ENCODE data around the gene ZNF865.

Gene ZNF865

DNA sequence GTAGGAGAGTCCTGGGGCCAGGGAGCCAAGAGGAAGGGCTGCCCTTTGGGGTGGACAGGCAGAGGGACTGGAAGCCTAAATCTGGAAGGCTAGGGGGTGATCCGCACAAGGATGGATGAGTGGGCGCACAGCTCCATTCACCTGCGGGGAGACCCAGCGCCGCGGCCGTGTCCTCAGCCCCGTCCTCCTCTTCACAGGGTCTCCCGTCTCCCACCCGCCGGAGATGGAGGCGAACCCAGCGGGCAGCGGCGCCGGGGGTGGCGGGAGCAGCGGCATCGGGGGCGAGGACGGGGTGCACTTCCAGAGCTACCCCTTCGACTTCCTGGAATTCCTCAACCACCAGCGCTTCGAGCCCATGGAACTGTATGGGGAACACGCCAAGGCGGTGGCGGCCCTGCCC, 7.9 kb downstream of the ZNF865 start:
- no peak for DNase-seq
- Mint-ChIP-seq H3K4me3 (no peak overlapping the region), H3K36me3 (ENCODE audit: low read depth) (peaks cover 52% of the 10 kb centered on the region), H3K27ac (no peak overlapping the region), H3K9me3 (no peaks in the 10 kb centered on the region), H3K4me1 (peaks cover 16% of the 10 kb centered on the region), H3K27me3 (ENCODE audit: low read depth, poor library complexity) (no peaks in the 10 kb centered on the region)
- TF ChIP-seq, protein P1, sequence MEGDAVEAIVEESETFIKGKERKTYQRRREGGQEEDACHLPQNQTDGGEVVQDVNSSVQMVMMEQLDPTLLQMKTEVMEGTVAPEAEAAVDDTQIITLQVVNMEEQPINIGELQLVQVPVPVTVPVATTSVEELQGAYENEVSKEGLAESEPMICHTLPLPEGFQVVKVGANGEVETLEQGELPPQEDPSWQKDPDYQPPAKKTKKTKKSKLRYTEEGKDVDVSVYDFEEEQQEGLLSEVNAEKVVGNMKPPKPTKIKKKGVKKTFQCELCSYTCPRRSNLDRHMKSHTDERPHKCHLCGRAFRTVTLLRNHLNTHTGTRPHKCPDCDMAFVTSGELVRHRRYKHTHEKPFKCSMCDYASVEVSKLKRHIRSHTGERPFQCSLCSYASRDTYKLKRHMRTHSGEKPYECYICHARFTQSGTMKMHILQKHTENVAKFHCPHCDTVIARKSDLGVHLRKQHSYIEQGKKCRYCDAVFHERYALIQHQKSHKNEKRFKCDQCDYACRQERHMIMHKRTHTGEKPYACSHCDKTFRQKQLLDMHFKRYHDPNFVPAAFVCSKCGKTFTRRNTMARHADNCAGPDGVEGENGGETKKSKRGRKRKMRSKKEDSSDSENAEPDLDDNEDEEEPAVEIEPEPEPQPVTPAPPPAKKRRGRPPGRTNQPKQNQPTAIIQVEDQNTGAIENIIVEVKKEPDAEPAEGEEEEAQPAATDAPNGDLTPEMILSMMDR (IDR thresholded peaks at IDR 0.05): no peak

DNA sequence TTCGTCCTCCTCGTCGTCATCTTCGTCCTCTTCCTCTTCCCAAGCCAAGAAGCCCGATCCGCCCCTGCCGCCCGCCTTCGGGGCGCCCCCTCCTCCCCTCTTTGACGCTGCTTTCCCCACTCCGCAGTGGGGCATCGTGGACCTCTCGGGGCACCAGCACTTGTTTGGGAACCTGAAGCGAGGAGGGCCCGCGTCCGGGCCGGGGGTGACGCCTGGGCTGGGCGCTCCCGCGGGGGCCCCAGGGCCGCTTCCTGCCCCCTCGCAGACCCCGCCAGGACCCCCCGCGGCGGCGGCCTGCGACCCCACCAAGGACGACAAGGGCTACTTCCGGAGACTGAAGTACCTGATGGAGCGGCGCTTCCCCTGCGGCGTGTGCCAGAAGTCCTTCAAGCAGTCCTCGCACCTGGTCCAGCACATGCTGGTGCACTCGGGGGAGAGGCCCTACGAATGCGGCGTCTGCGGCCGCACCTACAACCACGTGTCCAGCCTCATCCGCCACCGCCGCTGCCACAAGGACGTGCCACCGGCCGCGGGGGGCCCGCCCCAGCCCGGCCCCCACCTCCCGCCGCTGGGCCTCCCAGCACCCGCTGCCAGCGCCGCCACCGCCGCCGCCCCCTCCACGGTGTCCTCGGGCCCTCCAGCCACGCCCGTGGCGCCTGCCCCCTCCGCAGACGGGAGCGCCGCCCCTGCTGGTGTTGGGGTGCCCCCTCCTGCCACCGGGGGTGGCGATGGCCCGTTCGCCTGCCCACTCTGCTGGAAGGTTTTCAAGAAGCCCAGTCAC, 8.7 kb downstream of the ZNF865 start:
- H3K27me3 Mint-ChIP-seq (ENCODE audit: low read depth, poor library complexity): no peaks in the 10 kb centered on the region
- no peak overlapping the region for H3K4me3 Mint-ChIP-seq
- DNase-seq: no peak

DNA sequence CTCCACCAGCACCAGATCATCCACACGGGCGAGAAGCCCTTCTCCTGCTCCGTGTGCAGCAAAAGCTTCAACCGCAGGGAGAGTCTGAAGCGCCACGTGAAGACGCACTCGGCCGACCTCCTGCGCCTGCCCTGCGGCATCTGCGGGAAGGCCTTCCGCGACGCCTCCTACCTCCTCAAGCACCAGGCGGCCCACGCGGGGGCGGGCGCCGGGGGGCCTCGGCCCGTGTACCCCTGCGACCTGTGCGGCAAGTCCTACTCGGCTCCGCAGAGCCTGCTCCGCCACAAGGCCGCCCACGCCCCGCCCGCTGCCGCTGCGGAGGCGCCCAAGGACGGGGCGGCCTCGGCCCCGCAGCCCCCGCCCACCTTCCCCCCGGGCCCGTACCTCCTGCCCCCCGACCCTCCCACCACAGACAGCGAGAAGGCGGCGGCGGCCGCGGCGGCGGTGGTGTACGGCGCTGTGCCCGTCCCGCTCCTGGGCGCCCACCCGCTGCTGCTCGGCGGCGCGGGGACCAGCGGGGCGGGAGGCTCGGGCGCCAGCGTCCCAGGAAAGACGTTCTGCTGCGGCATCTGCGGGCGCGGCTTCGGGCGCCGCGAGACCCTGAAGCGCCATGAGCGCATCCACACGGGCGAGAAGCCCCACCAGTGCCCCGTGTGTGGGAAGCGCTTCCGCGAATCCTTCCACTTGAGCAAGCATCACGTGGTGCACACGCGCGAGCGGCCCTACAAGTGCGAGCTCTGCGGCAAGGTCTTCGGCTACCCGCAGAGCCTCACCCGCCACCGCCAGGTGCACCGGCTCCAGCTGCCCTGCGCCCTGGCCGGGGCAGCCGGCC, 9.5 kb downstream of the ZNF865 start:
- DNase-seq: no peak
- peaks cover 44% of the 10 kb centered on the region for H3K36me3 Mint-ChIP-seq (ENCODE audit: low read depth)
- peaks cover 12% of the 10 kb centered on the region for H3K4me1 Mint-ChIP-seq
- H3K4me3 Mint-ChIP-seq: no peak overlapping the region
- no peaks in the 10 kb centered on the region for H3K27me3 Mint-ChIP-seq (ENCODE audit: low read depth, poor library complexity)
- TF ChIP-seq, protein P1 (IDR thresholded peaks at IDR 0.05): no peak
- no peaks in the 10 kb centered on the region for H3K9me3 Mint-ChIP-seq
- H3K27ac Mint-ChIP-seq: no peak overlapping the region

More for the DNA sequence above, 8.7 kb downstream of the ZNF865 start:
- TF ChIP-seq, protein P1 (IDR thresholded peaks at IDR 0.05): no peak
- H3K36me3 Mint-ChIP-seq (ENCODE audit: low read depth): peaks cover 45% of the 10 kb centered on the region
- H3K4me1 Mint-ChIP-seq: peaks cover 12% of the 10 kb centered on the region
- H3K27ac Mint-ChIP-seq: no peak overlapping the region
- no peaks in the 10 kb centered on the region for H3K9me3 Mint-ChIP-seq

DNA sequence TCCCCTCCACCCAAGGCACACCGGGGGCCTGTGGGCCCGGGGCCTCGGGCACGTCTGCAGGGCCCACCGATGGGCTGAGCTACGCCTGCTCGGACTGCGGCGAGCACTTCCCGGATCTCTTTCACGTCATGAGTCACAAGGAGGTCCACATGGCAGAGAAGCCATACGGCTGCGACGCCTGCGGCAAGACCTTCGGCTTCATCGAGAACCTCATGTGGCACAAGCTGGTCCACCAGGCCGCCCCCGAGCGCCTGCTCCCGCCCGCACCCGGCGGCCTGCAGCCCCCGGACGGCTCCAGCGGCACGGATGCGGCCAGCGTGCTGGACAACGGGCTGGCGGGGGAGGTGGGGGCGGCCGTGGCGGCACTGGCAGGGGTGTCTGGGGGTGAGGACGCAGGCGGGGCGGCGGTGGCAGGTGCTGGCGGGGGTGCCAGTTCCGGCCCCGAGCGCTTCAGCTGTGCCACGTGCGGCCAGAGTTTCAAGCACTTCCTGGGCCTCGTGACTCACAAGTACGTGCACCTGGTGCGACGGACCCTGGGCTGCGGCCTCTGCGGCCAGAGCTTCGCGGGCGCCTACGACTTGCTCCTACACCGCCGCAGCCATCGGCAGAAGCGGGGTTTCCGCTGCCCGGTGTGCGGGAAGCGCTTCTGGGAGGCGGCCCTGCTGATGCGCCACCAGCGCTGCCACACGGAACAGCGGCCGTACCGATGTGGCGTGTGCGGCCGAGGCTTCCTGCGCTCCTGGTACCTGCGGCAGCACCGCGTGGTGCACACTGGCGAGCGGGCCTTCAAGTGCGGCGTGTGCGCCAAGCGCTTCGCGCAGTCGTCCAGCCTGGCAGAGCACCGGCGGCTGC, 10.3 kb downstream of the ZNF865 start:
- Mint-ChIP-seq H3K27me3 (ENCODE audit: low read depth, poor library complexity) (no peaks in the 10 kb centered on the region), H3K9me3 (no peaks in the 10 kb centered on the region)
- TF ChIP-seq, protein P1 (IDR thresholded peaks at IDR 0.05): no peak

DNA sequence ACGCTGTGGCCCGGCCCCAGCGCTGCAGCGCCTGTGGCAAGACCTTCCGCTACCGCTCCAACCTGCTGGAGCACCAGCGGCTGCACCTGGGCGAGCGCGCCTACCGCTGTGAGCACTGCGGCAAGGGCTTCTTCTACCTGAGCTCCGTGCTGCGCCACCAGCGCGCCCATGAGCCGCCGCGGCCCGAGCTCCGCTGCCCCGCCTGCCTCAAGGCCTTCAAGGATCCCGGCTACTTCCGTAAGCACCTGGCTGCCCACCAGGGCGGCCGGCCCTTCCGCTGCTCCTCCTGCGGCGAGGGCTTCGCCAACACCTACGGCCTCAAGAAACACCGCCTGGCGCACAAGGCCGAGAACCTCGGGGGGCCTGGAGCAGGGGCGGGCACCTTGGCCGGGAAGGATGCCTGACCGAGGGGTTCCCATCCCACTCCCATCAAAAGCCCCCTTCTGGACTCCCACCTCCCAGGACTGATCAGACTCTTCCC, 11.0 kb downstream of the ZNF865 start:
- Mint-ChIP-seq H3K36me3 (ENCODE audit: low read depth) (peaks cover 42% of the 10 kb centered on the region), H3K27me3 (ENCODE audit: low read depth, poor library complexity) (no peaks in the 10 kb centered on the region), H3K27ac (no peak overlapping the region), H3K4me1 (peaks cover 5% of the 10 kb centered on the region), H3K9me3 (no peaks in the 10 kb centered on the region), H3K4me3 (no peak overlapping the region)
- no peak for DNase-seq
- TF ChIP-seq, protein P1 (IDR thresholded peaks at IDR 0.05): no peak

More for the DNA sequence above, 10.3 kb downstream of the ZNF865 start:
- H3K4me1 Mint-ChIP-seq: peaks cover 8% of the 10 kb centered on the region
- DNase-seq: no peak
- no peak overlapping the region for H3K27ac Mint-ChIP-seq
- H3K4me3 Mint-ChIP-seq: no peak overlapping the region
- peaks cover 44% of the 10 kb centered on the region for H3K36me3 Mint-ChIP-seq (ENCODE audit: low read depth)

Data from nephron progenitor cell (in vitro differentiated cells).